SH-SY5Y (cell line): Measurements from ENCODE around the gene RAB27A.

Source experiments
- GATA2 ChIP-seq: IDR thresholded peaks from 2 replicates; pipeline ENCODE4 v1.6.1; 2011; ENCODE audit warnings: mild to moderate bottlenecking, low read depth, low read length
- GATA3 ChIP-seq: IDR thresholded peaks from 2 replicates; pipeline ENCODE4 v1.6.1; 2011; ENCODE audit warnings: low read depth, mild to moderate bottlenecking, low read length, moderate library complexity

Gene RAB27A

GRCh38 chr15:55179141-55179540 lies 110.5 kb downstream of the RAB27A start:
- no peak for TF ChIP-seq GATA3
- TF ChIP-seq GATA2: no peak

- no peak for TF ChIP-seq GATA2
- no peak for TF ChIP-seq GATA3
Measured at GRCh38 chr15:55170361-55170760, 119.3 kb downstream of the RAB27A start.

DNA sequence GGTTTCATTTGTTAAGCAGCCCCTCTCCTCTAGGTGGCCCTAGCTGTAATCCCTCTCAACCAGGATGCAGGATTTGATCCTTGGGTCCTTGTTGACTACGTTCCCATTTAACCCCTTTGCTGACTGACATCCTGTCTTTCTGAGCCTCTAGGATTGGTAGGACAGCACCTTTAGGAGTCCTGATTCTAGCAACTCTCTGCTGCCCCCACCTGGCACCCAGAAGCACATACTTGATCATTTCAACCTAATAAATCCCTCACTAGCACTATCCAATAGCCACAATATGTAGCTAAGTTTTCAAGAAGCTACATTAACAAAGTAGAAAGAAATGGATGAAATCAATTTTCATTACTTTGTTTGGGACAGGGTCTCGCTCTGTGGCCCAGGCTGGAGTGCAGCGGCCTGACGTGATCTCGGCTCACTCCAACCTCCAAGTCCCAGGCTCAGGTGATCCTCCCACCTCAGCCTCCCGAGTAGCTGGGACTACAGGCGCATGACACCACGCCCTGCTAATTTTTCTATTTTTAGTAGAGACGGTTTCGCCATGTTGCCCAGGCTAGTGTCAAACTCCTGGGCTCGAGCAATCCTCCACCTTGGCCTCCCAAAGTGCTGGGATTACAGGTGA lies 121.2 kb downstream of the RAB27A start:
- no peak for TF ChIP-seq GATA2
- TF ChIP-seq GATA3: no peak

DNA sequence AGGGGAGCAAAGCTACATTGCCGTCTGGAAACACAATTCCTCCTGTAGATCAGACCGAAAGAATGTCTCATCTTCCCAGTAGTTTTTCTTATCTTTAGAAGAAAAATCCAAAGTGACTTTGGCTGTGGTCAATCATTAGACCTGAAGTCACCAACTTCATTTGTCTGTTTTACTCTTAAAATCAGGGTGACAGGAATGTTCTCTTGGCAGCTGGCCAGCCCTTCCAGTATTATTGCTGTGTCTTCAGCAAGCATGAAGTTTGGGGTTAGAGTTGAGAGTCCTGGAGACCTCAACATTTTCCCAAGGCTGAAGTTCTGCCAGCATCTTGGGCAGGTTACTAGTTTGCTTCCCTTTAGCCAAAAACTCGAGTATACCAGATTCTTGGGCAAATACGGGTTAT lies 125.3 kb downstream of the RAB27A start:
- TF ChIP-seq GATA3: no peak
- TF ChIP-seq GATA2: no peak
